HG02885 (cell line): ENCODE measurements around the gene UNK.

ENCODE experiments used
- ATAC-seq: cut with Tn5 transposase; IDR thresholded peaks from one replicate; pipeline ENCODE4 v1.9.1; 2021; ENCODE audit warnings: mild to moderate bottlenecking; ENCODE audit not compliant: unreplicated experiment, poor library complexity

Gene UNK

DNA sequence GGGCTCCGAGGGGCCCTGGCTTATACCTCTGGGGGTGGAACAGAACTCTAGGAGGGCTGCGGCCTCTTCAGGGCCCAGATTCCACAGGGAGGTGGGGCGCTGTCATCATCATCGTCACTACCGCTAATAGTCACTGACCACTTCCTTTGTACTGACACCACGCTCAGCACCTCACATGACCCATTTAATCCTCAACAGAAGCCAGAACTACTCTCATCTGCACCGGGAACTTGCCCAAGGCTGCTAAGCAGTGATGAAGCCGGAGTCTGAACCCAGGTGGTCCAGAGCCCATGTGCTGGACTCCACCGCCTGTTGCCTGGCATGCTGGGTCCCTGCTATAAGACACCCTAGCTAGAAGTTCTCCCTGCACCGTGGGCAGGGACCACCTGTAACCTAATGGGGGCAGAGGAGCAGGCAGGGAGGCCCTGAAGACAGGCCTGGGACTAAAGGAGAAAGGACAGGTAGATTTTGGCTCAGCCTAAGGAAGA is 47.6 kb downstream of the UNK start:
- ATAC-seq: no peak

- no peak for ATAC-seq
Measured at GRCh38 chr17:75832652-75833400, 48.2 kb downstream of the UNK start.

GRCh38 chr17:75834279-75834920 is 49.8 kb downstream of the UNK start:
- no peak for ATAC-seq

DNA sequence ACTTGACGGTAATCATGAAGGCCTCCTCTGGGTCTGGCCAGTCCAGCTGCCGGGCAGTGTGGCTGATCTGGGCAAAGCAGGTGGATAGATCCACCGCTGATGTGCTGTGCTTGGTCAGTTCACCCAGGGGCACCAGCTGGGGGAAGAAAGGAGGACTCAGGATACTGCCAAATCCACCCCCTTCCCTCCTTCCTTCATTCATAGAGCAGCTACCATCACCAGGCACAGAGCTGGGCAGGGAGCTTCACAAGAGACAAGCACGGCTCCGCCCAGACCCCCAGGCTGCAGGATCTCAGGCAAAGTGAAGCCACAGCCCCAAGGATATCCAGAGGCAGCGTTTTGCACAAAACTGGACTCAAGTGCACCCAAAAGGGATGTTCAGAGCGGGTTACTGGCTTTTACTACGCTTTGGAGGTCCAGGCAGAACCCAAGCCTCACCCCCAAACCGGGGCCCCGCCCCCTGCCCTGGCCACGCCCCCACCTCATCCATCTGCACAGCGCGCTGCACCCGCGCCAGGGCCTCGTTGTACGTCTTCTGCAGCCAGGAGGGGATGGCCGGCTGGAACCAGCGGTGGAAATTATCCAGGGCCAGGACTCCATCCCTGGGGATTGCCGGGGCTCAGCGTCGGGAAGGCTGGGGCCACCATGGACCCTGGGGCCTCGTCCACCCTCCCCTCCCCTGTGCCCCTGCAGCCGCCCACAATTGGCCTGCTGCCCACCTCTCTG is 50.5 kb downstream of the UNK start:
- no peak for ATAC-seq

DNA sequence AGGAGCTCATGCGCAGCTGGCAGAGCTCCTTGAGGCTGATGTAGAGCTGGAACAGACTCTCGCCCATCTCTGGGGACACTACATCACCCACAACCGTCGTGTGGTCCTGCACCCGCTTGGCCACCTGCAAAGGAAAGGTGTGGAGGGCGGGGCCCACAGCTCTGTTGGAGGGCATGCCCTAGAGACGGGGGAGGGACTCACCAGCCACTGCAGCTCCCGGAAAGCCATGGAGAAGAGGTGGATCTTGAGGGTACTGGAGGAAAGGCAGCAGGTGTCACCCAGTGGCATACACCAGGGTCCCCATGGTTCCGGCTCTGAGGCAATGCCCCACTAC is 51.0 kb downstream of the UNK start:
- no peak for ATAC-seq

DNA sequence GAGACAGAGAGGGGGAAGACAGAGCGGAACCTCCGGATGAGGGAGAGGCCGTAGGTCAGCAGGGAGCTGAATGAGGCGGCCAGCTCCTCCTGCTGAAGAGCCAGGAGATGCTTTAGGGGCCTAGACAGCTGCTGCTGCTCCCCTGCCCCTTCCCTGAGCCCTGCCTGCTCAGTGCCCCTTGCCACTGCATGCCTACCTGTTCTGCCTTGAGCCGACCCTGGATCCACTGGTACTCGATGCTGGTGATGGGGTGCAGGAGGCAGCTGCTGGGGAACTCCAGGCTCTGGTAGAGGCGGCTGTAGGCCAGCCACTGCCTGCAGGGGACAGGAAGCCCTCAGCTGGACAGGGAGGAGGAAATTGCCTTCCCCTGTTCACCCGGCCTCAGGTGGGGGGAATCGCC is 52.0 kb downstream of the UNK start:
- ATAC-seq: no peak

DNA sequence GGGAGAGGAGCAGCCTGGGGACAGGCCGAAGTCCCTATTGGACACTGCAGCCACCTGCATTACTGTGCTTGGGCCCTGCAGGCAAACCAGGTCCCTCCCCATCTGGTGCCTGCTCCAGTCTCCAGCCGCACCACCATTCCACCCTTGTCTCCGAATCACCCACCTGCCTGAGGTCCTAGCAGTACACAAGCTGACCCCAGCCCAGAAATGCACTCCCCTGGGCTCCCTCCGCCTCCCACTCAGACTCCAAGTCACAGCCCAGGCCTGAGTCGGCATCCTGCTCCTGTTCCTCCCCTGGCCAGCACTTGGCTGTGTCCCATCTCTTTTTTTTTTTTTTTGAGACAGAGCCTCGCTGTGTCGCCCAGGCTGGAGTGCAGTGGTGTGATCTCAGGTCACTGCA is 53.3 kb downstream of the UNK start:
- no peak for ATAC-seq

- no peak for ATAC-seq
Measured at GRCh38 chr17:75838410-75838809, 53.8 kb downstream of the UNK start.

- ATAC-seq: no peak
Measured at GRCh38 chr17:75839942-75840798, 55.6 kb downstream of the UNK start.

DNA sequence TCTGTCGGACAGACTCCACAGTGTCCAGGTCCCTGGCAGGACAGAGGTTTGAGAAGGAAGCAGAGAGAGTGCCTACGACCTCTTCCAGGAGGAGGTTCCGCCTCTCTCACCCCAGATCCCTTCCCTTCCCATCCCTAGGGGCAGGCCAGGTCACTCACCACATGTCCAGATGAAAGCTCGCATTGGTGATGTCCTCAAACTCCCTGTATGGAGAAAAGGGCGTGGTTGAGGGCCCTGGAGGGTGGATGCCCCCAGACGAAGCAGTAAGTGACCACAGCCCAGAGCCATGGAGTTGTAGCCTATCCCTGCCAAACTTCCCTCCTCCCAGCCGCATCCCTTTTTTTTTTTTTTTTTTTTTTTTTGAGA is 56.2 kb downstream of the UNK start:
- no peak for ATAC-seq

DNA sequence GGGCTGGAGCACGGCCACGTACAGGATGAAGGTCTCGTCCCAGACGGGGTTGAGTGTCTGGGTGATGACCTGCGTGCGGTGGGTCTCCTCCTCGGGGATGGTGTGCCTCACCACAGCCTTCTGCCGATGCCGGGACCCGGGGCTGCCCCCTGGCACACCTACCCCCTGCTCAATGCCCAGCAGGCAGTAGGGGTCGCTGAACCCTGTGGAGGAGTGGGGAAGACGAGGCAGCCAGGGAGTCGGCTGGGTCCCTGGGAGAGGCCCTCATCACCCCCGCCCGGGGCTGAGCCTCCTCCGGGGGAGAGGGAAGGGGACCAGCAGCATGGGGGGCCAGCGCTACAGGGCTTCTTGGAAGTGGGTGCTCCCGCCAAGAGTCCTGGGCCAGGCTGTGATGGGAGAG is 57.8 kb downstream of the UNK start:
- ATAC-seq: no peak

GRCh38 chr17:75842963-75843576 is 58.5 kb downstream of the UNK start:
- no peak for ATAC-seq

- no peak for ATAC-seq
Measured at GRCh38 chr17:75843577-75844529, 59.2 kb downstream of the UNK start, which contains the start of gene UNC13D. UNC13D (minus strand) TSS chr17:75844404; CDS start chr17:75844337, 67 bp downstream.

- no peak for ATAC-seq
Measured at GRCh38 chr17:75844530-75845057, 60.0 kb downstream of the UNK start.

- ATAC-seq: peak; percentile 78
Measured at GRCh38 chr17:75845058-75845711, 60.6 kb downstream of the UNK start.

DNA sequence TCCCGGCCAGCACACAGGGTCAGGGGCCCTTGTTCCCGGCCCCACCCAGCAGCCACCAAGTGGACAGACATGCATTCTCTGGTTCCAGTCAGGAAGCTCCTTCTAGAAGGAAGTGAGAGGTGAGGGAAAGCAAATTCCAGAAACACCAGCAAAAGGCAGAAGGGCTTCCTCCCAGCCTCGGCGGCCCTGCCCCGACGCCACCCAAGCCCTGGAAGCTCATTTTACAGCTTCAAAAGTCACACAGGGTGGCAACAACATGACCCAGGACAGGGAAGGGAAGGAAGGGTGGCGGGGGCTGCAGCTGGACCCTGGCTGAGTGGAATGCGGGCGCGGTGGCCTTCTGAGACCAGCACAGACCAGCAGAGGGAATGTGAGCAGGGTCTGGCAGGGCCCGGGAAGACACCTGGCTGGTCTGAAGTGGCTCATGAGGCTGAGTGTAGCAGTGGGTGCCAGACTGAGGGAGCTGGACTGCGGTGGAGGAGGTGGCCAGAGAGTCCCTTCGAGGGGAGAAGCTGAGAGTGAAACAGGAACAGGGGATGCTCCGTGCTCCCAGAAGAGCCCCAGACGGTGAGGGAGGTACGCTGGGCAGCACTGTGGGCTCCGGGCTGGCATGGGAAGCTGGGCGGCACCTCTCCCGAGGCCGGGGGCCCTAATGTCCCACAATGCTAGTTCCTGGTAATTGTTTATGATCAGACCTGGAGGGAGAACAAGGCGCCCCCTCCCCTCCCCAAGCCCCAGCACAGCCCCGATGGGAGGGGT is 61.5 kb downstream of the UNK start:
- no peak for ATAC-seq
